NCI-H128 (cell line): ENCODE data around the gene CDC42EP4.
"Not testable (repeated sequence)": the region's sequence is repeated elsewhere in the genome, so short reads cannot be mapped to it uniquely, and the experiment has no call there.

Experiments
- DNase-seq: peaks from one replicate; lab custom pipeline; 2025; ENCODE audit not compliant: unreplicated experiment; lab: John Stamatoyannopoulos, UW

CDC42EP4 gene

GRCh38 chr17:73343739-73344454, 32.1 kb upstream of the CDC42EP4 start:
- no peak for DNase-seq

DNA sequence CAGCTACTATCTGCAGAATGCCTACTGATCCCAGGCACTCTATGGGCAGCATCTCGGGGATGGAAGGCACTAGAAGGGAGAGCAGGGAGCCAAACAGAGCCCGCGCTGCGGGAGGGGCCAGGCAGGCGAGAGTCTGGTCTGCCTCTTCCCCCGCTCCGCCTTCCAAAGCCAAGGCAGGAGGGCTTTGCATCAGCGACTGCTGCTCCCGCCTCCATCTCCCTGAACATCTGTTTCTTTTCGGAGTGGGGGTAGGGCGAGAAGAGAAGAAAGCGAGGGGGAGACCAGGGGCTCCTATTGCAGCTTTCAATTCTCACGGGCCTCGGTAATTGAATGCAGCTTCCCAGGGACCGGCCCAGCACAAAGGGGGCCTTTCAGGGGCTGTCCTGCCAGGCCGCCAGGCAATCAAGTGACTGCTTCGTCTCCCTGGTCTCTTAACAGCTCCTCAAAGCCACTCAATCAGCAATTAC, 31.4 kb upstream of the CDC42EP4 start:
- DNase-seq, result peak; percentile 34

GRCh38 chr17:73342541-73343167, 30.9 kb upstream of the CDC42EP4 start:
- no peak for DNase-seq

DNA sequence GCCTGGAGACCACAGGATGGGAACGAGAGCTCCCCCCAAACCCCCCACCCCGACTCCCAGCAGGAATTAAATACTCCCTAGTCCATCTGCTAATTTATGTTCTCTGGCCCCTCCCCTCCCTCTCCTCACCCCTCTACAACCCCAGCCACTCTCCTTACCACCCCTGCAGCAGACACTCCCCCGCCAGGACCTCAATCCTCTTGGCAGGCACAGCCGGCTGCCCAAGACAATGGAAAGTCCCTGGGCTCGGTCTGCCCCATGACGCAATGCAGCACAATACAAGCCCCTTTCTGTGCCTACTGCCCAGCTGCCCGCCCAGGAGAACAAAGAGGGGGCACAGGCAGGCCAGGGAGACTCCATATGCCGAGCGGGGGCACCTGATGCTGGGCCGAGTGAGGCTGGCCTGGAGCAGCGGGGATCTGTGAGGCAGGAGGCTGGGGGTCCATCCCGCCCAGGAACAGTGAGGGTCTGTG, 30.3 kb upstream of the CDC42EP4 start:
- peak; percentile 18 for DNase-seq

- DNase-seq, result no peak
Observed at GRCh38 chr17:73341350-73342049, 29.7 kb upstream of the CDC42EP4 start.

DNA sequence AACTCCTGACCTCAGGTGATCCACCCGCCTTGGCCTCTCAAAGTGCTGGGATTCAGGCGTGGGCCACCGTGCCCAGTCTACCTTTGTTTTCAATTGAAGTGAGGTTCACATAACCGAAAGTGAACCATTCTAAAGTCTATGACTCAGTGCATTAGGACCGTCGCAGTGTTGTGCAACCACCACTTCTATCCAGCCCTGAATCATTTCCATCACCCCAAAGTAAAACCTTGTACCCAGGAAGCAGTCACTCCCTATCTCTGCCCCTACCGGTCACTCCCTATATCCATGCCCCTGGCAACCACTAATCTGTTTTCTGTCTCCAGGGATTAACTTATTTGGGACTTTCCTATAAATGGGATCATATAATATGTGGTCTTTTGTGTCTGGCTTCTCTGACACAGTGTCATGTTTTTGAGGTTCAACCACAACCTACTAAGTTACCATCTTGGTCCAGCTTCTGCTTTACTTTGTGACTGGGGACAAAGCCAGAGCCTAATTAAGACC, 28.3 kb upstream of the CDC42EP4 start:
- DNase-seq, result no peak

DNA sequence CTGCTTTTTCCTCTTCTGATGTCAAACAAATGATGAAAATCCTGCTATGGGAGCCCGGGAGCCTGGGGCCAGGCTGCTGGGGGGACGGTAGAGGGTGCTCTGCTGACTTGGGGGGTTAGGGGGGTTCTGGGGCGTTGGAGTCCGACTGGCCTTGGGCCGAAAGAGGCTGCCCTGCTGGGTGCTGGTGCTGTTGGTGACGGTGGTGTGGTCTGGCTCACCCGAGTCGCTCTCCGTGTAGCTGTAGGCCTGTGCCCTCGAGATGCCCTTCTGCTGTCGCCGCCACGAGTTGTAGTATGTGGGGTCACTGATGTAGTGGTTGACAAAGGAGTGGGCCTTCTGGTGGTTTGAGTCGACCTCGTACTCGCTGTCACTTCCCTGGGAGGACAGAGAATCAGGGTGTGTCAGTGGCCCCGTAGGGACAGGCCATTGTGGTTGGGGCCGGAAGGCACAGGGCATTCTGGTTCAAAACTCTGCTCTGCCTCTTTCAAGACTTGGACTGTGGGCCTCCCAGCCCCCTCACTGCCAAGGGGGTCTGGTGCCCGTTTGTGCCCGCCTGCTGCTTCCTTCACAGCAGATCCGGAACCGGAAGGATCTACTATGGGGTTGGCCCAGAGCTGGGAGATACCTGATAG, 26.9 kb upstream of the CDC42EP4 start:
- no peak for DNase-seq

DNA sequence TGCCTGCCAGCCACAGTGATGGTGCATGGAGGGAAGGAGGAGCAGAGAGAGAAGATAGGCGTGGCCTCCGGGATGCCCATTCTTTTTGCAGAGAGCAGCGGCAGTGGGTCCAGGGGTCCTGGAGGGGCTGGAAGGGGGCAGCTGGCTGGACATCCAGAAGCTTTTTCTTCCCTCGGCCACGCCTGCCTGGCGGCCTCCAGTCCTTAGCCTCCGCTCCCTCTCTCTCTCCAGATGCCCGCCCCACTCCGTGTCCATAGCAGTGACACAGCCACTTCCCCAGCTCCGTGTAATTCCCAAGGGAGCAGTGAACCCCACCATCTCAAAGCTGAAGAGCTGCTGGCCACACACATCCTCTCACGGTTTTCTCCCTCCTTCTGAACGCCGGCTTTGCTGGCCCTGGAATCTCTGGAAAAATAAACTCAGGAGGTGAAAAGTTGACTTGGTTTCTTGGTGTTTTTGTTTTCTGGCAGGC, 26.3 kb upstream of the CDC42EP4 start:
- no peak for DNase-seq

DNA sequence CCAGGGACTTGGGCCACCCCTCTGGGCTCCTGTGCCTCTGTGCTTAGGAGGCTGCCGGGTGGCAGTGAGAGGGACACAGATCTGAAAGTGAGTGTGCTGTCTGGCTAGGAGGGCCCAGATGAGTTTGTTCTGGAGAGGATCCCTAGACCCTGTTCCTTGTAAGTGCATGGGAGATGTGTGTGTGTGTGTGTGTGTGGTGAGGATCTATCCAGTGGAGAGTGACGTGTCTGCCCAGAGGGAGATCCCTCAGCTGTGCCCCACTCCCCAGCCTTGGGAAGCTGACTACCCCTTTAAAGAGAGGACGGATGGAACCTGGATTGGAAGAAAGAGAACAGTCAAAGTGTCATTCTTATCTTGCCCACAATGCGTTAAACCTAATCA, 25.5 kb upstream of the CDC42EP4 start:
- DNase-seq, result no peak

- no peak for DNase-seq
Observed at GRCh38 chr17:73336408-73337329, 24.9 kb upstream of the CDC42EP4 start.

GRCh38 chr17:73335591-73336407, 24.0 kb upstream of the CDC42EP4 start:
- DNase-seq, result no peak

- DNase-seq, result no peak
Observed at GRCh38 chr17:73334771-73335513, 23.1 kb upstream of the CDC42EP4 start.

- DNase-seq, result not testable (repeated sequence)
Observed at GRCh38 chr17:73333445-73333844, 21.6 kb upstream of the CDC42EP4 start.

- DNase-seq, result no peak
Observed at GRCh38 chr17:73331060-73331459, 19.3 kb upstream of the CDC42EP4 start.

DNA sequence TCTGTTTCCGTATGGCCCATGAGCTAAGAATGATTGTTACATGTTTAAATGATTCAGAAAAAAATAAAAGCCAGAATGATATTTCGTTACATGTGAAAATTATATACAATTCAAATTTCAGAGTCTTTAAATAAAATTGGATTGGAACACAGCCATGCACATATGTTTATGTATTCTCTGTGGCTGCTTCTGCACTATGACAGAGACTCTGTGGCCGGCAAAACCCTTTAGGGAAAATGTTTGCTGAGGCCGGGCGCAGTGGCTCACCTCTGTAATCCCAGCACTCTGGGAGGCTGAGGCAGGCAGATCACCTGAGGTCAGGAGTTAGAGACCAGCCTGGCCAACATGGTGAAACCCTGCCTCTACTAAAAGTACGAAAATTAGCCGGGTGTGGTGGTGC, 15.9 kb upstream of the CDC42EP4 start:
- no peak for DNase-seq

- no peak for DNase-seq
Observed at GRCh38 chr17:73325527-73325842, 13.7 kb upstream of the CDC42EP4 start.

GRCh38 chr17:73324711-73325526, 13.1 kb upstream of the CDC42EP4 start:
- DNase-seq, result no peak

GRCh38 chr17:73324160-73324475, 12.3 kb upstream of the CDC42EP4 start:
- DNase-seq, result no peak
